ENCODE results near the gene LRRTM4.

GRCh38 chr2:77021161-77021560, 501.0 kb downstream of the LRRTM4 start:
- TF ChIP-seq CTCF (conservative IDR thresholded peaks at IDR 0.05; ENCODE audit: low read depth, low read length) = no peak
- no peak for TF ChIP-seq EZH2 (IDR thresholded peaks at IDR 0.05; ENCODE audit: borderline replicate concordance, low read depth, low read length, poor library complexity, severe bottlenecking)

Measured in A673 (cell line).